Vagina (tissue), 2 donors: ENCODE data around the gene CYP19A1.

ENCODE experiments used
- CTCF ChIP-seq, 3 experiments: fragments of 450-650 bp in 2 of 3; fragments of 200-600 bp in 1 of 3; sonication (generic) in 1 of 3; IDR thresholded peaks; one replicate each; pipeline ENCODE4 v1.5.1; 2017 to 2019; ENCODE audit warnings: antibody characterized with exemption in 3 of 3, mild to moderate bottlenecking in 2 of 3, moderate library complexity in 2 of 3
- POLR2A ChIP-seq, 2 donors: fragments of 450-650 bp; IDR thresholded peaks; one replicate each; pipeline ENCODE4 v1.6.1; 2017; ENCODE audit warnings: antibody characterized with exemption in 2 of 2, mild to moderate bottlenecking in 2 of 2, moderate library complexity in 2 of 2
- POLR2AphosphoS5 ChIP-seq, 2 donors: sonication (generic); formaldehyde crosslinking; IDR thresholded peaks; one replicate each; pipeline ENCODE4 v1.9.0; 2017; ENCODE audit warnings: antibody characterized with exemption in 2 of 2, mild to moderate bottlenecking in 2 of 2, low read depth in 1 of 2; ENCODE audit not compliant: insufficient read depth in 1 of 2

- TF ChIP-seq CTCF (IDR thresholded peaks at IDR 0.05) (no peak), POLR2AphosphoS5 (IDR thresholded peaks at IDR 0.05; ENCODE audit: insufficient read depth in 1 of 2, low read depth in 1 of 2) (no peak), POLR2A (IDR thresholded peaks at IDR 0.05) (no peak)
These were observed 5.1 kb upstream of the CYP19A1 start for GRCh38 chr15:51343466-51343865.
